NCI-H187 (cell line): ENCODE results near the gene HDGFL3.
"Not testable (repeated sequence)": the region's sequence is repeated elsewhere in the genome, so short reads cannot be mapped to it uniquely, and the experiment has no call there.

Source experiments
- DNase-seq, 2 experiments: peaks; one replicate each; lab custom pipeline; 2025; lab: John Stamatoyannopoulos, UW

Gene HDGFL3

GRCh38 chr15:83100097-83100646 is 107.5 kb downstream of the HDGFL3 start:
- no peak for DNase-seq

DNA sequence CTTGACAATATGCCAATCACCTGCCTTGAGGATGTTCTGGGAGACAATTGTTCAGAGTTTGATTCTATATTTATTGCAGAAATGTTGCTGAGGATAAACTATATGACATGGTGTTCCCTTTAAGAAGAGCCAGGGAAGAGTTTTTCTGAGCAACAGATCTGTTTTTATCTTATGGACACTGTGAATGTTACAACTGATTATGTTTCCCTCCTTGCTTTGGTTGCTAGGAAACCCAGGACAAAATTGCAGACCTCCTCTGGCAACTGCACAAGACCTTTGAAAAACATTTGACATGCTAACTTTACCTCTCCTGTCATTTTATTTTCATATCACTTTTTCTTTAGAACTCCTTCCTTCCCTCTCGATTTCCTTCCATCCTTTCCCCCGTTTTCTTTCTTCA is 108.3 kb downstream of the HDGFL3 start:
- no peak for DNase-seq

- no peak for DNase-seq
Measured at GRCh38 chr15:83098079-83098478, 109.5 kb downstream of the HDGFL3 start.

- no peak for DNase-seq
Measured at GRCh38 chr15:83094583-83094982, 113.0 kb downstream of the HDGFL3 start.

- no peak for DNase-seq
Measured at GRCh38 chr15:83092309-83092976, 115.2 kb downstream of the HDGFL3 start.

GRCh38 chr15:83091965-83092308 is 115.7 kb downstream of the HDGFL3 start:
- not testable (repeated sequence) for DNase-seq

- no peak for DNase-seq
Measured at GRCh38 chr15:83090465-83090864, 117.2 kb downstream of the HDGFL3 start.

DNA sequence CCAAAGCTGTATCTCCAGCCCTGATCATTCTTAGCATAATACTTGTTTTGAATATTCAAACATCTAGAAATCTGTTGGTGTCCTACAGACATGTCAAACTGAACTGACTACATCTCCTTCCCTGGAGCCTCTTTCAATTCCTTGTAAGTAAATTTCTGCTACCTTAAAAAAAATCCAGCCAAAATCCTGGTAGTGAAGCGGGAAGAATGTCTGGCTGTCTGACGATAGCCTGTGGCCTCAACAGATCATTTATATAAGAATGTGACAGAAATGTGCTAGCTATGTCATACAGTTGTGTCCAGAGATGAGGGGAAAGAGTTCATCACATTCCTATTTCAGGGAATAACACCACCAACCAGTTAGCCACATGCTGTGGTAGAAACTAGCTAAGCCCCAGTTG is 118.7 kb downstream of the HDGFL3 start:
- DNase-seq = no peak

- no peak for DNase-seq
Measured at GRCh38 chr15:83087576-83087975, 120.0 kb downstream of the HDGFL3 start.

GRCh38 chr15:83085864-83086552 is 121.6 kb downstream of the HDGFL3 start:
- not testable (repeated sequence) for DNase-seq

DNA sequence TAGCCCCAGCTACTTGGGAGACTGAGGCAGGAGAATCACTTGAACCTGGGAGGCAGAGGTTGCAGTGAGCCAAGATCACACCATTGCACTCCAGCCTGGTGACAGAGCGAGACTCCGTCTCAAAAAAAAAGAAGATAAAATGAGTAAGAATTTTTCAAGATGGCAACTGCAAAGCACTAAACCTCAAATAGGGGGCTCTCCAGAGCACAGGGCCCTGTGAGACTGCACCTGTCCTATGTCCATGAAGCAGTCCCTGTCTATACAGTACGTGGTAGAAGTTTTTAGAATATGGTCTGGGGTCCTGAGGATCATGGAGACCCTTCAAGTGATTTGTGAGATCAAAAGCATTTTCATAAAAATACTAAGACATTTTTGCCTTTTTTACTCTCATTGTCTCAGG is 122.2 kb downstream of the HDGFL3 start:
- DNase-seq = not testable (repeated sequence)

GRCh38 chr15:83082730-83083386 is 124.8 kb downstream of the HDGFL3 start:
- DNase-seq = no peak

GRCh38 chr15:83081256-83082014 is 126.2 kb downstream of the HDGFL3 start:
- DNase-seq = no peak

GRCh38 chr15:83078712-83079111 is 128.9 kb downstream of the HDGFL3 start:
- no peak for DNase-seq
